H9 (cell line): ENCODE results near the gene SCP2. TPM values are rescaled to one million over a fixed set of nuclear protein-coding genes. Genes with fewer than 3 reads are reported as not detected.

Experiments used
- DNase-seq: peaks from one replicate; pipeline ENCODE4 v3.0.0-alpha.2; 2017
- H2AFZ ChIP-seq: one replicate; pipeline ENCODE4 v1.6.1; 2013; ENCODE audit warnings: mild to moderate bottlenecking, low read length, control low read depth, moderate library complexity
- H2AK5ac ChIP-seq: 2 replicates; pipeline ENCODE4 v1.6.1; 2013; ENCODE audit warnings: low read length, control low read depth, mixed read lengths; ENCODE audit not compliant: insufficient read length
- H2BK120ac ChIP-seq: one replicate; pipeline ENCODE4 v1.6.1; 2013; ENCODE audit warnings: low read depth, mild to moderate bottlenecking, low read length, control low read depth, inconsistent platforms; ENCODE audit not compliant: poor library complexity, severe bottlenecking
- H2BK12ac ChIP-seq: 2 replicates; pipeline ENCODE4 v1.6.1; 2013; ENCODE audit warnings: low read length, control low read depth, mixed read lengths, low read depth; ENCODE audit not compliant: insufficient read length
- H2BK15ac ChIP-seq: 2 replicates; pipeline ENCODE4 v1.6.1; 2013; ENCODE audit warnings: low read depth, low read length, control low read depth
- H2BK20ac ChIP-seq: one replicate; pipeline ENCODE4 v1.6.1; 2013; ENCODE audit warnings: low read depth, mild to moderate bottlenecking, low read length, control low read depth, inconsistent platforms; ENCODE audit not compliant: poor library complexity, severe bottlenecking
- H2BK5ac ChIP-seq: 2 replicates; pipeline ENCODE4 v1.6.1; 2013; ENCODE audit warnings: low read length, control low read depth, mixed read lengths; ENCODE audit not compliant: insufficient read length
- H3K14ac ChIP-seq: 2 replicates; pipeline ENCODE4 v1.6.1; 2013; ENCODE audit warnings: low read length, control low read depth; ENCODE audit not compliant: insufficient read depth
- H3K18ac ChIP-seq: 2 replicates; pipeline ENCODE4 v1.6.1; 2013; ENCODE audit warnings: low read depth, mild to moderate bottlenecking, mixed read lengths, low read length, control low read depth; ENCODE audit not compliant: insufficient read length
- H3K23ac ChIP-seq: 2 replicates; pipeline ENCODE4 v1.6.1; 2013; ENCODE audit warnings: low read length, control low read depth, mixed read lengths, low read depth; ENCODE audit not compliant: insufficient read length
- H3K23me2 ChIP-seq: 2 replicates; pipeline ENCODE4 v1.6.1; 2013; ENCODE audit warnings: low read depth, mild to moderate bottlenecking, mixed read lengths, low read length, control low read depth; ENCODE audit not compliant: insufficient read length, poor library complexity, severe bottlenecking
- H3K27ac ChIP-seq: 2 replicates; pipeline ENCODE4 v1.5.1; 2013; ENCODE audit warnings: low read length, control low read depth, mixed read lengths, low read depth; ENCODE audit not compliant: insufficient read length
- H3K27me3 ChIP-seq: 2 replicates; pipeline ENCODE4 v1.6.1; 2013; ENCODE audit warnings: low read length, control low read depth, inconsistent platforms; ENCODE audit not compliant: insufficient read depth
- H3K4ac ChIP-seq: 2 replicates; pipeline ENCODE4 v1.6.1; 2013; ENCODE audit warnings: low read depth, mild to moderate bottlenecking, control low read depth, inconsistent platforms, low read length, moderate library complexity
- H3K4me1 ChIP-seq: 2 replicates; pipeline ENCODE4 v1.6.1; 2013; ENCODE audit warnings: low read length, control low read depth, inconsistent platforms; ENCODE audit not compliant: insufficient read depth
- H3K4me2 ChIP-seq: 2 replicates; pipeline ENCODE4 v1.6.1; 2013; ENCODE audit warnings: low read length, control low read depth, mixed read lengths; ENCODE audit not compliant: insufficient read length, insufficient read depth
- H3K56ac ChIP-seq: 2 replicates; pipeline ENCODE4 v1.6.1; 2013; ENCODE audit warnings: low read depth, mild to moderate bottlenecking, mixed read lengths, low read length, control low read depth; ENCODE audit not compliant: insufficient read length
- H3K79me1 ChIP-seq: 2 replicates; pipeline ENCODE4 v1.6.1; 2013; ENCODE audit warnings: low read depth, mild to moderate bottlenecking, moderate library complexity, low read length, control low read depth, inconsistent platforms; ENCODE audit not compliant: insufficient read depth, poor library complexity, severe bottlenecking
- H3K79me2 ChIP-seq: 2 replicates; pipeline ENCODE4 v1.6.1; 2013; ENCODE audit warnings: low read length, control low read depth, inconsistent platforms; ENCODE audit not compliant: insufficient read depth
- H3K9ac ChIP-seq: 2 replicates; pipeline ENCODE4 v1.6.1; 2013; ENCODE audit warnings: low read length, control low read depth, mixed read lengths; ENCODE audit not compliant: insufficient read length; ENCODE audit errors: extremely low read depth
- H3K9me3 ChIP-seq: one replicate; pipeline ENCODE4 v1.6.1; 2013; ENCODE audit warnings: low read depth, low read length, inconsistent platforms; ENCODE audit not compliant: control insufficient read depth
- H3T11ph ChIP-seq: one replicate; pipeline ENCODE4 v1.6.1; 2013; ENCODE audit warnings: mild to moderate bottlenecking, low read length, control low read depth, inconsistent platforms
- H4K20me1 ChIP-seq: one replicate; pipeline ENCODE4 v1.6.1; 2013; ENCODE audit not compliant: control insufficient read depth, insufficient read length, insufficient read depth
- H4K5ac ChIP-seq: 2 replicates; pipeline ENCODE4 v1.6.1; 2013; ENCODE audit warnings: low read depth, mild to moderate bottlenecking, mixed read lengths, low read length, control low read depth; ENCODE audit not compliant: insufficient read length
- H4K8ac ChIP-seq: replicated peaks from 2 replicates; pipeline ENCODE4 v1.6.1; 2013; ENCODE audit warnings: low read length, control low read depth, mixed read lengths, low read depth; ENCODE audit not compliant: insufficient read length
- H4K91ac ChIP-seq: 2 replicates; pipeline ENCODE4 v1.6.1; 2013; ENCODE audit warnings: low read depth, mild to moderate bottlenecking, moderate library complexity, mixed read lengths, low read length, control low read depth; ENCODE audit not compliant: insufficient read length
- H3K27ac Mint-ChIP-seq, 3 experiments: 2 replicates in 2 of 3; 3 replicates in 1 of 3; pipeline ENCODE4 v1.8.0; 2020 to 2021; ENCODE audit warnings: mixed read lengths in 3 of 3, mild to moderate bottlenecking in 1 of 3, moderate library complexity in 1 of 3
- H3K27me3 Mint-ChIP-seq: 2 replicates; pipeline ENCODE4 v1.8.0; 2021; ENCODE audit warnings: low read depth, mild to moderate bottlenecking, moderate library complexity, mixed read lengths
- H3K36me3 Mint-ChIP-seq, 3 experiments: 2 replicates in 2 of 3; 3 replicates in 1 of 3; pipeline ENCODE4 v1.8.0; 2020 to 2021; ENCODE audit warnings: low read depth in 3 of 3, mixed read lengths in 3 of 3; ENCODE audit not compliant: insufficient read depth in 1 of 3
- H3K4me1 Mint-ChIP-seq, 2 experiments: 2 replicates each; pipeline ENCODE4 v1.8.0; 2020; ENCODE audit warnings: mixed read lengths in 2 of 2
- H3K4me3 Mint-ChIP-seq, 2 experiments: 2 replicates in 1 of 2; 3 replicates in 1 of 2; pipeline ENCODE4 v1.8.0; 2020 to 2021; ENCODE audit warnings: mild to moderate bottlenecking in 2 of 2, mixed read lengths in 2 of 2, moderate library complexity in 1 of 2
- H3K9me3 Mint-ChIP-seq, 2 experiments: 2 replicates in 1 of 2; 3 replicates in 1 of 2; pipeline ENCODE4 v1.8.0; 2020; ENCODE audit warnings: mild to moderate bottlenecking in 2 of 2, mixed read lengths in 2 of 2, moderate library complexity in 1 of 2
- CTCF ChIP-seq: fragments of 200-600 bp; sonication (generic); conservative IDR thresholded peaks from 3 replicates; pipeline ENCODE4 v1.8.0; 2021; ENCODE audit warnings: antibody characterized with exemption, mild to moderate bottlenecking
- WGBS: extraction: QIAGEN DNeasy Blood & Tissue Kit; methylation state at CpG from one replicate; pipeline ENCODE4 v1.1.7; 2013; ENCODE audit warnings: missing lambda C conversion rate, low lambda C conversion rate, mixed read lengths; ENCODE audit not compliant: insufficient read length; ENCODE audit errors: extremely low coverage; 5-methylcytosine and 5-hydroxymethylcytosine counted together
- total RNA-seq: library from RNA; stranded (reverse); gene quantifications from 2 replicates; pipeline ENCODE4 v1.2.1, GENCODE V29; 2021

Gene SCP2
- total RNA-seq, 1 experiment from 2014 or later = 48.8 TPM

- Histone ChIP-seq H4K20me1 (no peaks in the 10 kb centered on the region), H3K23me2 (peaks cover 9% of the 10 kb centered on the region), H2AK5ac (no peak overlapping the region), H3K4me2 (no peak overlapping the region), H2BK5ac (no peak overlapping the region), H3K9me3 (no peaks in the 10 kb centered on the region), H2BK20ac (no peak overlapping the region), H4K5ac (no peak overlapping the region), H3K79me1 (no peaks in the 10 kb centered on the region), H3K79me2 (no peaks in the 10 kb centered on the region), H2BK12ac (no peak overlapping the region), H3K4ac (no peak overlapping the region), H3K4me1 (no peaks in the 10 kb centered on the region; the same call in 1 of the 2 replicates), H3K27me3 (peaks cover 30% of the 10 kb centered on the region; the same call in 1 of the 2 replicates), H3K56ac (no peak overlapping the region), H3K27ac (no peak overlapping the region), H3K9ac (no peak overlapping the region), H4K8ac (no peak overlapping the region), H3K14ac (no peak overlapping the region; the same call in 1 of the 2 replicates), H3T11ph (no peak overlapping the region), H3K23ac (no peak overlapping the region), H3K18ac (no peak overlapping the region), H2BK120ac (no peak overlapping the region), H2AFZ (no peak overlapping the region), H2BK15ac (no peak overlapping the region), H4K91ac (no peak overlapping the region)
- no peaks in the 10 kb centered on the region for H3K9me3 Mint-ChIP-seq
- WGBS = no CpG with 5 or more reads among the region's 7 CpGs
- H3K27me3 Mint-ChIP-seq = peaks cover 55% of the 10 kb centered on the region
- no peak overlapping the region for H3K4me3 Mint-ChIP-seq
- no peak for TF ChIP-seq CTCF
- no peak overlapping the region; a peak in 1 of 7 replicates for H3K27ac Mint-ChIP-seq
- H3K4me1 Mint-ChIP-seq = peaks cover 6 to 11% of the 10 kb centered on the region in 2 experiments
- no peaks in the 10 kb centered on the region for H3K36me3 Mint-ChIP-seq
- no peak for DNase-seq
Observed at GRCh38 chr1:53065391-53065790, 138.3 kb downstream of the SCP2 start.
